Activated naive CD4-positive, alpha-beta T cell treated with anti-CD3 and anti-CD28 coated beads, Interleukin-2, amount 10 ng/mL, durations not matched to agents 7 days and 5 days (primary cell): ENCODE results near the gene FSTL4.

Experiments used
- CTCF ChIA-PET: fragments of 350-600 bp; sonication (Branson Sonifier 250); formaldehyde crosslinking; loops from one replicate; lab custom pipeline; 2021; ENCODE audit warnings: antibody characterized with exemption; lab: Charles Lee
- DNase-seq: peaks from one replicate; pipeline ENCODE4 v3.0.0-alpha.2; 2020
- H3K27ac Mint-ChIP-seq: one replicate; pipeline ENCODE4 v1.8.0; 2021; ENCODE audit warnings: mild to moderate bottlenecking, moderate library complexity, mixed read lengths
- H3K27me3 Mint-ChIP-seq: one replicate; pipeline ENCODE4 v1.8.0; 2021; ENCODE audit warnings: mild to moderate bottlenecking, mixed read lengths
- H3K36me3 Mint-ChIP-seq: one replicate; pipeline ENCODE4 v1.8.0; 2021; ENCODE audit warnings: mixed read lengths
- H3K4me1 Mint-ChIP-seq: one replicate; pipeline ENCODE4 v1.8.0; 2021; ENCODE audit warnings: mixed read lengths
- H3K4me3 Mint-ChIP-seq: one replicate; pipeline ENCODE4 v1.8.0; 2021; ENCODE audit warnings: mild to moderate bottlenecking, moderate library complexity, mixed read lengths
- H3K9me3 Mint-ChIP-seq: one replicate; pipeline ENCODE4 v1.8.0; 2021; ENCODE audit warnings: mixed read lengths

The FSTL4 gene

DNA sequence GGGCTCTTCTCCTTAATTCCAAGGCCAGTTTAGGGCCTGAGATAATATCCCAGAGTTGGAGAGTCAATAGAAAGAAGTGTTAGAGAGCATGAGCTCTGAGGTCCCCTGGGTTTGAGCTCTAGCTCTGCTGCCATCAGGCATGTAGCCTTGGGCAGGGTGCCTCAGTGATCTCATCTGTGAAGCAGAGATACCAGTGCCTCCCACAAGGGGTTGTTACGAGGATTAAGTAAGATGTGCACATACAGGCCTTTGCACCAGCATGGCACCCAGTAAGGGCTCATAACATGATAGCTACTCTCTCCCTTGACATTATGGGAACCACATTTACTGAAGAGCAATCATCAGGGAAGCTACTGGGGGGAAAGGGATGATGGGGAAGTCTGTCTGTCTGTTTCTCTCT is 294.8 kb downstream of the FSTL4 start:
- DNase-seq = no peak
- H3K27me3 Mint-ChIP-seq = peaks cover 5% of the 10 kb centered on the region
- no peaks in the 10 kb centered on the region for H3K36me3 Mint-ChIP-seq
- no peaks in the 10 kb centered on the region for H3K9me3 Mint-ChIP-seq
- H3K4me1 Mint-ChIP-seq = peaks cover 5% of the 10 kb centered on the region
- H3K27ac Mint-ChIP-seq = no peak overlapping the region
- CTCF ChIA-PET = interaction anchor here (1.0 to 1.6 kb wide), 2 partner anchors 9 to 206 kb away, joined by 3 to 6 read pairs; no protein-coding TSS in a partner anchor
- H3K4me3 Mint-ChIP-seq = no peak overlapping the region

DNA sequence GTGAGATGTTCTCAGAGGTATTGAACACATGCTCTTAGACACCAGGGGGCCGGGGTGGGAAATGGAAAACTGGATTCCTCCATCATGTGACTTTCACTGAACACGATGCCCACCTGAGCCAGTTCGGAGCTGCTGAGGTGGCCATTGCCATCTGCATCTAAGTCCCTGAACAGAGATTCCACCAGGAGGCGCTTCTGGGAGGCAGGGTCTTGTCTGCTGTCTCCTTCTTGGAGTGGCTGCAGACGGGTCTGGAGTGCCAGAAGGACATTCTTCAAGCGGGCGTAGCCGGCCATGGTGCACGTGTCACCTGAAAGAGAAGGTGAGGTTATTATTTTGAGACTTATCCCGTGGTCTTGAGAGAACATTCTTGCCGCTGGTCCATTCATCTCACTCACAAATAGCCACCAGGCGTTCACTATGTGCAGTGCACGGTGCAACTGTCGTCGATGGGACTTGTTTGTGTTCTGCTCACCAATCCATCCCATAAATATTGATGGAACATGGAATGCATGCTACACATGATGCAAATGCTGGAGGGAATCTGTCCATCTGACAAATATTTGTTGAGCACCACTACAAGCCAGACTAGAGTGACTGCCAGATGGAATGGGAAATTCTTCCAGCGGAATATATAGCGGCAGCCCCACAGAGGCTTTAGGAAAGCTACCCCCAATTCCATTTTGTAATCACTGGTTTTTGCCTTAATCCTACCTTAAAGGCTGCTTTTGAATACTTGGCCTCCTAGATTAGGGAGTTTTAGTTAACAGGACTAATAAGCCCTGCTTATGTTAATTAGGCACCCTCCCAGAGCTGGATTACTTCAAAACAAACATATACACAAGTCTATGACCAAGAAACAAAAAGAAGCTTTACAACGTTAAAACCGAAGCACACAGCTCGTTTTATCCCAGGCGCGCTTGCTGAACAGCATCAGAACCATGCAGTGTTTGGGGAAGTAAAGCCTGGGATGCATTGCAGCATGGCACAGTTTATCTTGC is 295.7 kb downstream of the FSTL4 start:
- Mint-ChIP-seq H3K27ac (no peak overlapping the region), H3K4me3 (no peak overlapping the region), H3K27me3 (peaks cover 5% of the 10 kb centered on the region), H3K9me3 (no peaks in the 10 kb centered on the region), H3K4me1 (peaks cover under 1% of the 10 kb centered on the region), H3K36me3 (no peaks in the 10 kb centered on the region)
- no peak for DNase-seq
- CTCF ChIA-PET = interaction anchor here (1.0 to 1.6 kb wide), 2 partner anchors 10 to 206 kb away, joined by 3 to 6 read pairs; no protein-coding TSS in a partner anchor

DNA sequence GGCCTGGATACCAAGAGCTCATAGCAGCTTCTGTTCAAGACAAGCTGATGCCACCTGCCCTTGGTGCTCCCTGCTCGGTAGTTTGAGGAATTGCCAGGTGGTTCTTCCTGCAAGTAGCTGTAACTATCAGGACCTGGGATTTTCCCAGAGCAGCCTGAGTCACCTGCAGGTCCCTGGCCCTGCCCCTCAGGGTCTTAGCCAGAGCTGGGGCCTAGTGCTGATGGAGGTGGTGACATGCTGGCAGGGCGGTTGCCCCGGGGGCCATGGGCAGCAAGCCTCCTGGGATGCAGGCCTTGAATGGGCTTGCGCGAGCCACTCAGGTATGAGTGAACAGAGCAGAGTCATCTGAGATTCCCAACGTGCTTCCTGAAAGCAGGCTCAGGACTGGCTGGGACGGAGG is 298.3 kb downstream of the FSTL4 start:
- Mint-ChIP-seq H3K36me3 (no peaks in the 10 kb centered on the region), H3K27me3 (peaks cover 2% of the 10 kb centered on the region), H3K4me1 (no peaks in the 10 kb centered on the region), H3K27ac (no peak overlapping the region), H3K9me3 (no peaks in the 10 kb centered on the region), H3K4me3 (no peak overlapping the region)
- CTCF ChIA-PET = interaction anchor here (1.2 kb wide), 1 partner anchor 203 kb away, joined by 4 read pairs; no protein-coding TSS in a partner anchor
- no peak for DNase-seq

DNA sequence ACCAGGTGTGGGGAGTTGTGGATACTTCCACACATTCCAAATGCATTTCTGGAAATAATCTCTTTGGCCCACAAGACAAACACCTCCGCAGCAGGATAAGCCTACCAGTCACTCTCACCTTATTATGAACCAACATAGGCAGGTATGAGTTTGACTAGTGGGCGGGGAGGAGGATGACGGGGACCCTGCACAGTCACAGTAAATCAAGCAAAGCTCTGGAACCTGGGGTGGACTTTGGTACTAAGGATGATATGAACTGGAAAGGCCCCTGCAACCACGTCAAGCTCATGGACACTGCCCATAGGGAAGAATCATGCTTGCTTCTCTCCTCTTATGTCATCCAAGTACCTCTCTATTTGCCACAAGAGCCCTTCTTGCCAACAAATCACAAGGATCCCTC is 301.2 kb downstream of the FSTL4 start:
- Mint-ChIP-seq H3K4me1 (no peaks in the 10 kb centered on the region), H3K27ac (no peak overlapping the region), H3K36me3 (no peaks in the 10 kb centered on the region), H3K4me3 (no peak overlapping the region), H3K27me3 (peaks cover 3% of the 10 kb centered on the region), H3K9me3 (no peaks in the 10 kb centered on the region)
- CTCF ChIA-PET = interaction anchor here (1.3 kb wide), 1 partner anchor 113 kb away, joined by 3 read pairs; no protein-coding TSS in a partner anchor
- DNase-seq = no peak

GRCh38 chr5:133309984-133310621 is 302.2 kb downstream of the FSTL4 start:
- CTCF ChIA-PET = interaction anchor here (1.3 to 1.5 kb wide), 2 partner anchors 114 to 200 kb away, joined by 3 read pairs; no protein-coding TSS in a partner anchor

DNA sequence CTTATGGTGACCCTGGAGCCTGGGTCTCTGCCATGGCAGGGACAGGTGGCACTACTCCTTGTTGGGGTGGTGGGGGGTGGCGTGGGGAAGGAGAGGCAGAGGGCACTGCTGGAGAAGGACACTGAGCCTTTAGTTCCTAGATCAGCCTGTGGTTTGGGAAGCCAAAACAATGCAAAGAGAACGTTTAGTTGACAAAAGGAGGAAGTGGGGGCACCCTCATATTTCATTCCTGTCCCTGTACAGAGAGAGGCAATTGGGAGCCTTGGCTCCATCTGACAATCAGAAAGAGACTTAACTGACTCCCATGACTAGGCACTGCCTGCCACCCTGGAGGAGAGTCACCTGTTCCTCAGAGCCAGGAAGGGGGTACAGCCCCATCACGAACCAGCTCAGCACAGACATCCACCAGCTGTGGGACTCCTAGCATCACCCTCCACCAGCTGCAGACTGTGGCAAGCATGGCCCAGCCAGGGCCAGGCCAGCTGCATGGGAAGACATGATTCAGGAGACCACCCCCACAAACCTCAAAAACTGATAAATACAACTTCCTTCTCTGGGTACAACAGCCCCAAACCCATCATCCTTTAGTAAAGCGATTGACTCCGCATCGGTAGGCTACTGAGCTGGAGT is 303.1 kb downstream of the FSTL4 start:
- H3K4me3 Mint-ChIP-seq = no peak overlapping the region
- CTCF ChIA-PET = interaction anchor here (1.5 kb wide), 1 partner anchor 199 kb away, joined by 3 read pairs; no protein-coding TSS in a partner anchor

More at GRCh38 chr5:133309984-133310621, 302.2 kb downstream of the FSTL4 start:
- no peak for DNase-seq
- Mint-ChIP-seq H3K36me3 (no peaks in the 10 kb centered on the region), H3K27ac (no peak overlapping the region), H3K27me3 (peaks cover 10% of the 10 kb centered on the region), H3K4me1 (no peaks in the 10 kb centered on the region), H3K4me3 (no peak overlapping the region), H3K9me3 (no peaks in the 10 kb centered on the region)

GRCh38 chr5:133307275-133307674 is 305.1 kb downstream of the FSTL4 start:
- no peaks in the 10 kb centered on the region for H3K9me3 Mint-ChIP-seq
- H3K4me3 Mint-ChIP-seq = no peak overlapping the region
- H3K27ac Mint-ChIP-seq = no peak overlapping the region
- DNase-seq = no peak
- CTCF ChIA-PET = no interaction called here
- H3K27me3 Mint-ChIP-seq = peaks cover 25% of the 10 kb centered on the region
- H3K4me1 Mint-ChIP-seq = no peaks in the 10 kb centered on the region
- no peaks in the 10 kb centered on the region for H3K36me3 Mint-ChIP-seq

More for the DNA sequence above, 303.1 kb downstream of the FSTL4 start:
- H3K4me1 Mint-ChIP-seq = no peaks in the 10 kb centered on the region
- no peak overlapping the region for H3K27ac Mint-ChIP-seq
- no peaks in the 10 kb centered on the region for H3K36me3 Mint-ChIP-seq
- H3K9me3 Mint-ChIP-seq = no peaks in the 10 kb centered on the region
- DNase-seq = no peak
- peaks cover 14% of the 10 kb centered on the region for H3K27me3 Mint-ChIP-seq

GRCh38 chr5:133304707-133305216 is 307.6 kb downstream of the FSTL4 start:
- Mint-ChIP-seq H3K36me3 (no peaks in the 10 kb centered on the region), H3K4me3 (no peak overlapping the region), H3K4me1 (no peaks in the 10 kb centered on the region), H3K9me3 (no peaks in the 10 kb centered on the region), H3K27me3 (peaks cover 31% of the 10 kb centered on the region), H3K27ac (no peak overlapping the region)
- no peak for DNase-seq
- CTCF ChIA-PET = interaction anchor here (1.1 kb wide), 1 partner anchor 119 kb away, joined by 3 read pairs; no protein-coding TSS in a partner anchor

- peaks cover 31% of the 10 kb centered on the region for H3K27me3 Mint-ChIP-seq
- H3K4me3 Mint-ChIP-seq = no peak overlapping the region
- H3K36me3 Mint-ChIP-seq = no peaks in the 10 kb centered on the region
- CTCF ChIA-PET = no interaction called here
- no peaks in the 10 kb centered on the region for H3K9me3 Mint-ChIP-seq
- no peak overlapping the region for H3K27ac Mint-ChIP-seq
- H3K4me1 Mint-ChIP-seq = no peaks in the 10 kb centered on the region
- no peak for DNase-seq
These were observed 308.2 kb downstream of the FSTL4 start for GRCh38 chr5:133304178-133304577.

- Mint-ChIP-seq H3K27me3 (peaks cover 31% of the 10 kb centered on the region), H3K36me3 (no peaks in the 10 kb centered on the region)
These were observed 309.0 kb downstream of the FSTL4 start for GRCh38 chr5:133303298-133303697.

DNA sequence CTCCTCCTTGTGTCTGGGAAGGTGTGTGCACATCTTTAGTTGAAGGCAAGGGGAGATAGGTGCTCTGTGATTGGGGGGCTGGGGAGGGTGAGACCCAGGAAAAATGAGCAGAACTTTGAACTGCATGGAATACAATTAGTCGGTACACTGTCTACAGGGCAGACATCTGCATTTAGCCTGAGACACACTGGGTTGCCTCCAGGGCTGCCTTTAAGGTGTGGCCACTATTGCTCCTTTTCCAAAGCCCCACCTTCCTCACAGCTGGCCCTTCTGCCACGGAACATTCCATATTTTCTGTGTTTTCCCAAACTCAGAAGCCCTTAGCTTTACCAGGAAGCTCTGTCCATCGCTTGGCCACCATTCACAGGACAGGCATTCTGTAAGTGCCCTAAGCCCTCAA is 312.6 kb downstream of the FSTL4 start:
- Mint-ChIP-seq H3K9me3 (no peaks in the 10 kb centered on the region), H3K36me3 (no peaks in the 10 kb centered on the region), H3K27ac (no peak overlapping the region), H3K27me3 (peaks cover 20% of the 10 kb centered on the region), H3K4me3 (no peak overlapping the region), H3K4me1 (peaks cover 5% of the 10 kb centered on the region)
- no peak for DNase-seq
- CTCF ChIA-PET = no interaction called here

More at GRCh38 chr5:133303298-133303697, 309.0 kb downstream of the FSTL4 start:
- CTCF ChIA-PET = no interaction called here
- no peaks in the 10 kb centered on the region for H3K9me3 Mint-ChIP-seq
- no peak overlapping the region for H3K27ac Mint-ChIP-seq
- H3K4me3 Mint-ChIP-seq = no peak overlapping the region
- no peak for DNase-seq
- peaks cover 3% of the 10 kb centered on the region for H3K4me1 Mint-ChIP-seq

DNA sequence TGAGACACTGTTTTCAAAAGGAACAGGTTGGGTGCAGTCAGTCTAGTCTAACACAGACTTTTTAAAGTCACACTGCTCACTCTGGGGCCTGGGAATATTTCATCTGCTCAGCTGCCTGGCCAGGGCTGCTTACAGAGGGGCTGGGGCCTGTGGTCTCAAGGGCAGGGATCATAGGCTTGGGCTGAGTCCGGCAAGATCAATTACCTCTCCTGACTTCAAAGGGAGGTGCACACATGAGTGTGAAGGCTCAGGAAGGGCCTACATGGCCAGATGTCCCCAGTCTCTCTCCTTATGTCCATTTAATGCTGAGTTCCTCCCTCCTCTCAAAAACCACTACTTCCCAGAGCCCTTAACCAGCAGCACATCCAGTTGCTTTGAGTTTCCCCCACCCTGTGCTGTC is 313.3 kb downstream of the FSTL4 start:
- H3K9me3 Mint-ChIP-seq = no peaks in the 10 kb centered on the region
- H3K27ac Mint-ChIP-seq = no peak overlapping the region
- CTCF ChIA-PET = no interaction called here
- H3K4me1 Mint-ChIP-seq = peaks cover 5% of the 10 kb centered on the region
- DNase-seq = no peak
- no peak overlapping the region for H3K4me3 Mint-ChIP-seq
- no peaks in the 10 kb centered on the region for H3K36me3 Mint-ChIP-seq
- H3K27me3 Mint-ChIP-seq = peaks cover 17% of the 10 kb centered on the region

- Mint-ChIP-seq H3K4me1 (peaks cover 5% of the 10 kb centered on the region), H3K9me3 (no peaks in the 10 kb centered on the region), H3K4me3 (no peak overlapping the region), H3K27ac (no peak overlapping the region), H3K27me3 (peaks cover 15% of the 10 kb centered on the region), H3K36me3 (no peaks in the 10 kb centered on the region)
- CTCF ChIA-PET = interaction anchor here (0.6 to 1.3 kb wide), 2 partner anchors 185 to 187 kb away, joined by 3 to 6 read pairs; no protein-coding TSS in a partner anchor
- peak; percentile 42 for DNase-seq
These were observed 313.9 kb downstream of the FSTL4 start for GRCh38 chr5:133298447-133298846.
